Measurements from ENCODE around the gene PRAMEF9.
"Not testable (repeated sequence)": the region's sequence is repeated elsewhere in the genome, so short reads cannot be mapped to it uniquely, and the experiment has no call there.

Gene PRAMEF9

DNA sequence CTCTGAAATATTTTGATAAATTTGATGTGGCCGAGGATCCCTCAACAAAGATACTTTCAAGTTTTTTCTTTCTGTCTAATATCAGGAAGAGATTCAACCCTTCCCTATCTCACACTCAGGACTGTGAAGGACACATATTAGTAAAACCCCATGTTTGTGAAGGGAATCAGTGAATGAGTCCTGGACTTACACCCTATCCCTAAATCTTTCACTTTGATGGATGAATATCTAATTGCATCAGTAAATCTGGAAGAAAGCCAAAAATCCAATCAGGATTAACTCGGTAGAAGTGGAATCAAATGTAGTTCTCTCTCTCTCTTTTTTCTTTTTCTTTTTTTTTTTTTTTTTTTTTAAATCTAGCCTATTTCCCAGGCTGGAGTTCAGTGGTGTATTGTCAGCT lies at the start of gene PRAMEF9:
PRAMEF9 (plus strand) TSS at position 301 of the 400 bp plus-strand sequence. CDS start 3,433 bp downstream, outside the sequence.
- DNase-seq (ENCODE audit: low read depth): not testable (repeated sequence)

DNA sequence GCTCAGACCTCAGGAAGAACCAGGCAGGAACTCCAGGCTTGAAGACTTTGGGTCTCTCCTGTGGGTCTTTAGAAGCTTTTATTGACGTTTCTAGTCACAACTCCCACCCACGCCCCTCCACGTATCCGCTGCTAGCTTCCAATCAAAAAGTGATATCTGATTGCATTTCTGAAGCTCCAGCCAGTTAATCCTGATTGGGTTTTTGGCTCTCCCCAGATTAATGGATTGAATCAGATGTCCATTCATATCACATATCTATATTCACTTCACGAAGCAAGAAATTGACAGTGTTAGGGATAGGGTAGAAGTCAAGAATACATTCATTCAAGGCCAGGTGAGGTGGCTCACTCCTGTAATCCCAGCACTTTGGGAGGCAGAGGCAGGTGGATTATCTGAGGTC lies 15.7 kb upstream of the PRAMEF9 start, which contains the start of gene PRAMEF26:
PRAMEF26 (minus strand) TSS at position 101 of the 400 bp plus-strand sequence. CDS start 2,914 bp downstream, outside the sequence.
- DNase-seq (ENCODE audit: low read depth): not testable (repeated sequence)

DNA sequence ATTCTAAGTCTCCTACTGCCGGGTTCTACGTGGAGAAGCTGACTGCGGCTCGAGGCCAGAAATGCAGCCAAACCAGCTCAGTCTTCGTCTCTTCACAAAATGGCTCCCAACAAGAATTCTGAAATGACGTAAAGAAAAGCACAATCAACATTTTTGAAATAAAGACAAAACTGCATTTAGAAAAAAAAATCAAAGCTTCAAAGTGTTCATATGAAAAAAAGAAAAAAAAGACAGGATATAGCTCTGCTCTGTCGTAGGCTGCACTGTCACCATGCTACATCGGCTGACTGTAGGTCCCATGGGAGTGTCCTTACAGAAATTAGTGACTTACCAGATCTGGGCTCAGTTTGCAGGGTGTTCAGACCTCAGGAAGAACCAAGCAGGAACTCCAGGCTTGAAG lies 6.1 kb upstream of the PRAMEF9 start, which contains the start of gene HNRNPCL4:
HNRNPCL4 (minus strand) TSS at position 101 of the 400 bp plus-strand sequence. CDS start 164 bp downstream, outside the sequence.
- not testable (repeated sequence) for DNase-seq (ENCODE audit: low read depth)

DNA sequence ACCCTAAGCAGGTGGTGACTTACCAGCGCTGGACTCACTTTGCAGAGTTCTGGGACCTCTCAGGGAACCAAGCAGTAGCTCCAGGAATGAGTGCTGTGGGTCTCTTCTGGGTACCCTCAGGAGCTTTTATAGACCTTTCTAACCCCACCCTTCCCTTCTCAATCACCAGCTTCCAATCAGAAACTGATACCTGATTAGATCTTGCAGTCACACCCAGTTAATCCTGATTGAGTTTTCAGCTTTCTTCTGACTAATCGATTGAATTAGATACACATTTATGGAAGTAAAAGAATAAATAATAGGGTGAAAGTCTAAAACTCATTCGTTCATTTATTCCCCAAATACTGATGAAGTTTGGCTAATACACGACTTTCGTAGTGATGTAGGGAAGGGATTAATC lies 29.7 kb downstream of the PRAMEF9 start, which contains the start of gene PRAMEF13:
PRAMEF13 (minus strand) TSS at position 101 of the 400 bp plus-strand sequence. CDS start 1,820 bp downstream, outside the sequence.
- not testable (repeated sequence) for DNase-seq (ENCODE audit: low read depth)

DNA sequence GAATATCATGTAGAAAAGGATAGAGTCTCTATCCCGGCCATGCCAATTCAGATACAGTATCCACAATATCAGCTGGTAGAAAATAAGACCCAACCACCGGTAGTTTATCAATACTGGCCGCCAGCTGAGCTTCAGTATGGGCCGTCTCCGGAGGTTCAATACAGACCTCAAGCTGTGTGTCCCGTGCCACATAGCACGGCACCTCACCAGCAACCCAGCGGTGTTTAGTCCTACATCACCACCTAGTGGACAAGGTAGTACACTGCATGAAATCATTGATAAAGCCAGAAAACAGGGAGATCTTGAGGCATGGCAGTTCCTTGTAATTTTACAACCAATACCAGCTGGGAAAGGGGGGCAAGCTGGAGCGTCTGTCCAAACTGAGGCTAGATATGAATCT lies 37.1 kb downstream of the PRAMEF9 start:
- DNase-seq (ENCODE audit: low read depth): not testable (repeated sequence)

DNA sequence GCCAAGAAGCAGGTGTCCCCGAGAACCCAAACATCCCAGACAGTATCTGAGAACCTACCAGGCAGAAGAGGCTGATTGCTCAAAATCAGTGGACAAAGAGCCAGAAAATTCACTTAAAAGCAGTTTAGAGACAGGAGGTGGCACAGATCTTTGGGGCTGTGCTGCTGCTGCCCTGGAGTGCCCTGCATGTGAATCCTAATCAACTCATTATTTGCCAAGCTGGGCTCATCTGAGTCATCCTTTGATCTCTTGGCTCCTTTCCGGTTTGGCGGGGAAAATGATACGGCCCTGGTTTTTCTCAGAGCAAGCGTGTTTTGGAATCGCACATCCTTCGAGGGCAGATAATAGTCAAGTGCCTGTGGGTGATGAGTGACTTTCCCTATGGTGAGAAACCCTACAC lies 45.0 kb downstream of the PRAMEF9 start:
- DNase-seq (ENCODE audit: low read depth): not testable (repeated sequence)

DNA sequence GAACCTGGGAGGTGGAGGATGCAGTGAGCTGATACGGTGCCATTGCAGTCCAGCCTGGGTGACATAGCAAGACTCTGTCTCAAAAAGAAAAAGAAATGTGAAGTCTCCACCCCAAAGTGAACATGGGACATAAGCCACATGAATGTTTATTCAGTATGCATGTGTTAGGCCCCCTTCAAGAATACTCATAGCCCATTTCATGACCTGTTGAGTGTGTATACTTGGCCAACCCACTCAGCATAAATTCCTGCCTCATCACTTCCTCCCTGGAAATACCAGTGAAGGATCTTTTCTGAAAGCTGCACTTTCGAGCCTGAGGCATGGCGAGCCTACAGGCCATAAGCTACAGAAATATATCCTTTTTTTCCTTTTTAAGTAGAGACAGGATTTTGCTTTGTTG lies 47.6 kb downstream of the PRAMEF9 start:
- not testable (repeated sequence) for DNase-seq (ENCODE audit: low read depth)

DNA sequence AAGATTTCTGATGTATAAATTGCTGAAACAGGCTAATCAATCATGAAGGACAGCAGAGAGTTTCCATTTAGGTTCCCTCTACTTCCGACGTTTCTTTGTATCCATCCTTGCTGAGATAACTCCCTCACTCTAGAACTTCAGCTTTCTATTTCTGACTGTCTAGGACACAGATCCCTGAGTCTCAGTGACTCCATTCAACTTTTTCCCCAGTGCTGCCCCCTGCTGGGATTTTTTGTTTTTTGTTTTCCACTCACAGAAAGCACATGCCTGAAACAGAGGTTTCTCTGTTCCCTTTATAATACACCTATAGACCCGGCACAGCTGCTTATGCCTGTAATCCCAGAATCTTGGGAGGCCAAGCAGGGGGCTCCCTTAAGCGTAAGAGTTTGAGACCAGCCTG lies 51.1 kb downstream of the PRAMEF9 start:
- not testable (repeated sequence) for DNase-seq (ENCODE audit: low read depth)

DNA sequence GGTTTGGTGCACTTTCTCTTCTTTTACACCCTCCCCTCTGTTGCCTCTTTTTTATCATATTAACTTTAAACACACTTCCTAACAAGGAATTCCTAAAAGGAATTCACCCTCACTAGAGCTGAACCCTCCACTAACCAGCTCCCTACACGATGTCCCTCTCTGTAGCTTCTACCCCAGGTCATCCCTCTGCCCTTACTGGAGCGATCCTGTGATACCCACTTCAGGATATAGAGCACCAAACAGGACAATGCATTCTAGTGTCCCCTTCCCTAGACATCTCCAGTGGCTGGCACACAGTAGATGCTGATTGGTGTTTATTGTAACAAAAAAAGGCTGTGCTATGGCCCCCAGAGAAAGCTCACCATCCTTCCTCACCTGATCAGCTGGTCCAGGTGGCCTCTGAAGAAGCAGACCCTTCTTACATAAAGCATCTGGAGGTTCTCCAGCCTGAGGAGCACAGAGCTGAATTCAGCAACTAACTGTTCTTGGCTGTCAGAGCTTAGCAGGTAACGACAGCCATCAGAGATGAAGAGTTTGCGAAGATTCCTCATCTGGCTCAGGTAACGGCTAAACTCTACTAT lies 52.9 kb downstream of the PRAMEF9 start:
- no peak for DNase-seq (ENCODE audit: low read depth)

DNA sequence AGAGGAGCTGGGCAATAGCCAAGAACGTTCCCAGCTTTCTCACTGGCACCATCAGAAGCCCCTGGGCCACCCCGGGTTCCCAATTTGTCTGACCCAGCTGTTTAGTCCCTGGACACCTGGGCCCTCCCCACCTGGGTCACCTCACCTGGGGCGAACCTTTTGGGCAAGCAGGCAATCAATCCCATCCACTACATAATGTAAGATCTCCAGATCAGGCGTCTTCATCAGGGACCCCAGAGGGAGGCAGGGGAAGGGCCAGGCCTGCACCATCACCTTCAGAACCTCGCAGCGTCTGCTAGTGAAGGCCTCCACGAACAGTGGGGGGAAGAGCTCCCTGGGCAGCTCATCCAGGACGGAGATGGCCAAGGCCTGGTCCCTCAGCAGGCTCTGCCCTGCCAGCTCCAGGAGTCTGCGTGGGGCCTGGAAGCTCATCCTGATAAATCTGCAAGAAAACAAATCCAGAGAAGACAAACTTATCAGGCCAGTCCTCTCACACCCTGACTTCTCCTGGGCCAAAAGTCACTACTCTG lies 54.1 kb downstream of the PRAMEF9 start, which contains the start of gene PRAMEF18:
PRAMEF18 (minus strand) TSS at position 480 of the 530 bp plus-strand sequence; CDS start at position 432, 48 bp downstream.
- DNase-seq (ENCODE audit: low read depth): not testable (repeated sequence)

DNA sequence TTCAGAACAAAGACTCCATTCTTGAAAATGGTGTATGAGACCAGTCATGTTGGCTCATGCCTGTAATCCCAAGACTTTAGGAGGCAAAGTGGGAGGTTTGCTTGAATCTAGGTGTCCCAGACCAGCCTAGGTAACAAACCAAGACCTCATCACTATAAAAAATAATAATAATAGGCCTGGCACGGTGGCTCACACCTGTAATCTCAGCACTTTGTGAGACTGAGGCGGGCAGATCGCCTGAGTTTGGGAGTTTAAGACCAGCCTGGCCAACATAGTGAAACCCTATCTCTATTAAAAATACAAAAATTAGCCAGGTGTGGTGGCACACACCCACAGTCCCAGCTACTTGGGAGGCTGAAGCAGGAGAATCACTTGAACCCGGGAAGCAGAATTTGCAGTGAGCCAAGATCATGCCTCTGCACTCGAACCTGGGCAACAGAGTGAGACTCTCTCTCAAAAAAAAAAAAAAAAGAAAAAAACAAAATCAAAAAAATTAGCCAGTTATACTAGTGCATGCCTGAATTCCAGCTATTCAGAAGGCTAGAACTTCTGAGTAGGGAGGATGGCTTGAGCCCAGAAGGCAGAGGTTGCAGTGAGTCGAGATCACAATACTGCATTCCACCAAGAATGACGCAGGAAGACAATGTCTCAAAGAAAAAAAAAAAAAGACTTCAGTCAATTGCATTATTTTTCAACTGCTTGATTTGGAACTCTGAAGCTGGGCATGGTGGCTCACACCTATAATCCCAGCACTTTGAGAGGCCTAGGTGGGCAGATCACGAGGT lies 55.8 kb downstream of the PRAMEF9 start:
- DNase-seq (ENCODE audit: low read depth): not testable (repeated sequence)

DNA sequence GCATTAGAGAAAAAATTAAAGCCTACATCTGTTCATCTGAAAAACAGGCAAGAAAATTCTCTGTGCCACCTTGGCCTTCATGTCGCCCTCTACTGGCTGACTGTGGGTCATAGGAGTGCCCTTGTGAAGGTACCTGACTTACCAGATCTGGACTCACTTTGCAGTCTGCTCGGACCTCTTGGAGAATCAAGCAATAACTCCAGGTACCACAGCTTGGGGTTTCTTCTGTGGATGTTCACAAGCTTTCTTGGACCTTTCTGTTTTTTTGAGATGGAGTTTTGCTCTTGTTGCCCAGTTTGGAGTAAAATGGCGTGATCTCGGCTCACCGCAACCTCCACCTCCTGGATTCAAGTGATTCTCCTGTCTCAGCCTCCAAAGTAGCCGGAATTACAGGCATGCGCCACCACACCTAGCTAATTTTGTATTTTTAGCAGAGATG lies 56.7 kb downstream of the PRAMEF9 start:
- DNase-seq (ENCODE audit: low read depth): no peak
